Subcutaneous abdominal adipose tissue (tissue), 5 donors: ENCODE data around the gene H1-8.

Experiments used
- H3K27ac ChIP-seq: one replicate; pipeline ENCODE4 v1.7.0; 2013; ENCODE audit warnings: low read depth, mild to moderate bottlenecking, inconsistent platforms, low read length, moderate library complexity
- H3K27me3 ChIP-seq, 5 donors: one replicate each; pipeline ENCODE4 v1.7.0; 2013; ENCODE audit warnings: low read length in 5 of 5, inconsistent platforms in 1 of 5; ENCODE audit not compliant: control insufficient read depth in 5 of 5, insufficient read depth in 4 of 5
- H3K36me3 ChIP-seq, 5 donors: one replicate each; pipeline ENCODE4 v1.7.0; 2013; ENCODE audit warnings: low read length in 5 of 5; ENCODE audit not compliant: control insufficient read depth in 5 of 5, insufficient read depth in 5 of 5
- H3K4me1 ChIP-seq, 5 donors: one replicate each; pipeline ENCODE4 v1.7.0; 2013; ENCODE audit warnings: low read length in 5 of 5, mild to moderate bottlenecking in 3 of 5, moderate library complexity in 1 of 5; ENCODE audit not compliant: control insufficient read depth in 5 of 5, insufficient read depth in 5 of 5
- H3K4me3 ChIP-seq, 5 donors: one replicate each; pipeline ENCODE4 v1.7.0; 2013; ENCODE audit warnings: low read length in 5 of 5, low read depth in 1 of 5
- H3K9ac ChIP-seq, 5 donors: one replicate each; pipeline ENCODE4 v1.7.0; 2013; ENCODE audit warnings: low read length in 5 of 5, mild to moderate bottlenecking in 4 of 5, moderate library complexity in 3 of 5
- H3K9me3 ChIP-seq, 5 donors: one replicate each; pipeline ENCODE4 v1.7.0; 2013; ENCODE audit warnings: low read length in 5 of 5; ENCODE audit not compliant: control insufficient read depth in 5 of 5
- donor health status: healthy.
- donor health status: healthy.
- donor health status: healthy.
- donor health status: healthy.
- donor health status: healthy.

H1-8 gene

DNA sequence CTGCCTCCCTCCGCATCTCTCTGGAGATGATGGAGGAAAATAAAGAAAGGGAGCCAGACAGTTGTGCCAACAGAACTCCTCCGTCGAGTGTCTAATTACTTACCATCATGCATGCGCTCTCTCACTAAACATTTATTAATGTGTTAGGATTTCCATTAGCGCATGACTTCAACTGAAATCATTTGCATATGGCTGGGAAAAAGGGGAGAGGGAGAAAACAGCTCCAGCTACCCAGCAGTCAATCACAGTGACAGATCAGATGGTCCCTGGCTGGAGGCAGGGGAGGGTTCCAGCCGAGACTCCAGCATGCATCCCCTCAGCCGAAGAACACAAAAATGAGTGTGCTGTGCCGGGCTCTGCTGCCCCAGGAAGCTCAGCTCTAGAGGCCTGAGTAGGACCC lies 21.4 kb upstream of the H1-8 start:
- Histone ChIP-seq H3K27ac (no peak overlapping the region), H3K9ac (no peak overlapping the region), H3K36me3 (peaks cover 0 to 33% (median 26%) of the 10 kb centered on the region in 5 donors), H3K4me3 (no peak overlapping the region), H3K9me3 (no peaks in the 10 kb centered on the region), H3K27me3 (no peaks in the 10 kb centered on the region), H3K4me1 (peaks cover 0 to 8% (median 4%) of the 10 kb centered on the region in 5 donors)

DNA sequence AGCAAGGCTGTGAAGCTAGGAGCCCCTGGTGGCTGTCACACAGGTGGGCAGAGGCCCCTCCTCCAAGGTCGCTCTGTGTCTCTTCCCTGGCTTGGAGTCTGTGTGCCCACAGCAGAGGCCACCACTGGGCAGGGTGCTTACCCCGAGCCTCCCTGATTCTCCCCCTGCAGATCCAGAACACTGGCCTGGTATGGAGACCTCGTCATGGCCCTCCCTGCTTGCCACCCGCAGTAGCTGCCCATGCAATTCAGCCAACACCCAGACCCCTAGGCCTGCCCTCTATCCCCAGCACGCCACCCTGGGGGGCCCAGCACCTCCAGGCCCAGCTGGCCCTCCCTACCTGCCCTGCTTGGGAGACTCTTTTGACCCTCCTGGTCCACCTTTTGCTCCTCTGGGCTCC lies 20.0 kb upstream of the H1-8 start:
- no peaks in the 10 kb centered on the region for H3K9me3 ChIP-seq
- no peak overlapping the region for H3K4me3 ChIP-seq
- no peak overlapping the region for H3K9ac ChIP-seq
- H3K4me1 ChIP-seq: peaks cover 0 to 9% (median 4%) of the 10 kb centered on the region in 5 donors
- no peaks in the 10 kb centered on the region for H3K27me3 ChIP-seq
- peaks cover 0 to 20% (median 12%) of the 10 kb centered on the region in 5 donors for H3K36me3 ChIP-seq
- no peak overlapping the region for H3K27ac ChIP-seq

DNA sequence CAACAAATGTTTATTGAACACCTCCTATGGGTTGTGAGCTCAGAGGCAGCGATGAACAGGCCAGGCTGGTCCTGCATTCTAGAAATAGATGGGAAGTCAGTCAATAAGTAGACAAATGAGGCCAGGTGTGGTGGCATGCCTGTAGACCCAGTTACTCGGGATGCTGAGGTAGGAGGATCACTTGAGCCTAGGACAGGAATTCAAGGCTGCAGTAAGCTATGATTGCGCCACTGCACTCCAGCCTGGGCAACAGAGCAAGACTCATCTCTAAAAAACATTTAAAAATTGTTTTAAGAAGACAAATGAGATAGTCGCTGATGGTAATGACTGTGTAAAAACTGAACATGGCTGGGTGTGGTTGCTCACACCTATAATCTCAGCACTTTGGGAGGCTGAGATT lies 18.9 kb upstream of the H1-8 start:
- Histone ChIP-seq H3K4me1 (peaks cover 0 to 9% (median 0%) of the 10 kb centered on the region in 5 donors), H3K9me3 (no peaks in the 10 kb centered on the region), H3K27ac (no peak overlapping the region), H3K27me3 (no peaks in the 10 kb centered on the region), H3K4me3 (no peak overlapping the region), H3K36me3 (peaks cover 0 to 10% (median 8%) of the 10 kb centered on the region in 5 donors), H3K9ac (no peak overlapping the region)

DNA sequence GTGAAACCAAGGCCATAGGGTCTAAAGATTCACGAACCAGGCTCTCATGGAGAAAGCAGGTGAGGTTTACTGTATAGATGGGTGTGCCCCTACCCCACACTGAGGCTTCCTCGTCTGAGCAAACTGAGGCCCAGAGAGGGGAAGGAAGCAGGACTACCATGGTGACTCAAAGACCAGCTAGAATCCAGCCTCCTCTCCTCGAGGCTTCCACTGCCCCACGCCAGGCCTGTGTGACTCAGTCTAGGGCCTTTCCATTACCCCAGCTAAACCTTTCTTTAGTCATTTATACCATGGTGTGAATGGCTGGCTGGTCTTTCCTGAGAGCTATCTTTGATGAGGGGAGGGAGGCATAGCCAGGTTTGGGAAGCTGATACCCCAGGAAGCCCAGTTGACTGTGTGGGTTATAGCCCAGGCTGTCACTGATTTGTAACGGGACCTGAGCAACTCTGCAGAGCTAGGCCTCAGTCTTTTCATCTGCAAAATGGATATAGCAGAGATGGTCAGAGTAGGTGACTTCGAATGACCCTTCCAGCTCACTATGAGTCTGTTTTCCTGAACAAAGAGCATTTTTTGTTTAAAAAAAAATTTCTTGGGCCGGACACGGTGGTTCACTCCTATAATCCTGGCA lies 17.5 kb upstream of the H1-8 start:
- H3K4me3 ChIP-seq: no peak overlapping the region
- H3K36me3 ChIP-seq: no peaks in the 10 kb centered on the region
- no peak overlapping the region for H3K27ac ChIP-seq
- no peaks in the 10 kb centered on the region for H3K9me3 ChIP-seq
- H3K27me3 ChIP-seq: no peaks in the 10 kb centered on the region
- H3K9ac ChIP-seq: no peak overlapping the region
- peaks cover 5 to 23% (median 12%) of the 10 kb centered on the region in 5 donors for H3K4me1 ChIP-seq

DNA sequence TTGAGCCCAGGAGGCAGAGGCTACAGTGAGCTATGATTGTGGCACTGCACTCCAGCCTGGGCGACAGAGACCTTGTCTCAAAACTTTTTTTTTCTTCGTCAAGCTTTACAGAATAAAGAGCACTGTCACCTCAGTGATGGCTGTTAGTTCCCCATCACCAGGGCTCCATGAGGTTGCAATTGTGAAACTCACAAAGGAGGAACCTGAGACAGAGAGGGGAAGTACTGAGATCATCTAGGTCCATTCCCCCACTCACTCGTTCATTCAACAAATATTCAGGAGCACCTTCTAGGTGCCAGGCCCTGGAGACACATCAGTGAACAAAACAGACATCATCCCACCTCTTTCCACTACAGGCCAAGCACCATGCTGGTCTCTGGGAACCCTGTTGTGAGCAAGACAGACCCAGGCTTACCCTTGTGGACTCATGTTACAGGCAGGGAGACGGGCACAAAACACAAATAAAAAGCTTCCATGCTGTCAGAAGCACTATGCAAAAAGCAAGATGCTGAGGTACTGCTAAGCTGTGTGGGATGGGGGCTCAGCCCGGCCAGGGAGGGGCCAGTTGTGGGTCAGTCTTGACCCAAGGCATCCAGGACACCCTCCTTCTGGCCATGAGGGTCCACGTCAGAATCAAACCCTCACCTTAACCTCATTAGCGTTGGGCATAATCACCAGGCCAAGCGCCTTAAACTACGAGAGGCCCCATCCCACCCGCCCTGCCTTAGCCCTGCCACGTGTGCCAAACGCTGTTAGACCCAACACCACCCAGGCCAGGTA lies 16.7 kb upstream of the H1-8 start:
- no peaks in the 10 kb centered on the region for H3K36me3 ChIP-seq
- no peak overlapping the region for H3K4me3 ChIP-seq
- H3K9ac ChIP-seq: no peak overlapping the region
- H3K4me1 ChIP-seq: peaks cover 7 to 31% (median 17%) of the 10 kb centered on the region in 5 donors
- no peak overlapping the region for H3K27ac ChIP-seq
- H3K27me3 ChIP-seq: no peaks in the 10 kb centered on the region
- no peaks in the 10 kb centered on the region for H3K9me3 ChIP-seq

DNA sequence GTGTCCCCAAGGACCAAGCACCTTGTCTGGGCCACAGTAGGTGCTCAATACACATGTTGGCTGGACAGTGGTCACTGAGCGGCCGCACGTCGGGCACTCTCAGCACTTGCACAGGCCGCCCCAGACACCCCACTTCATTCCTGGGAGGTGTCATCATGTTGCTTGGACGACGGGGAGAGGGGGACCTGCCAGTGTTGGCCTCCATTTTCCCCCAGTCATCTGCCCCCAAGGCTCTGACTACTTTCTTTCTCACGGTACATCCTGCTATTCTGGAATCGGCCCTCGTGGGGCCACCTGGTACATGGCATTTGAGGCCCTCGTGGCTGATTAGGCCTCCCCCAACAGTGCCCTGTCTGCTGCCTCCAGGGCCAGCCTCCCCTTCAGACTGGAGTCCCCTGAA lies 15.7 kb upstream of the H1-8 start:
- no peaks in the 10 kb centered on the region for H3K27me3 ChIP-seq
- H3K4me3 ChIP-seq: no peak overlapping the region
- no peak overlapping the region for H3K9ac ChIP-seq
- no peaks in the 10 kb centered on the region for H3K9me3 ChIP-seq
- peaks cover 7 to 32% (median 17%) of the 10 kb centered on the region in 5 donors for H3K4me1 ChIP-seq
- no peaks in the 10 kb centered on the region for H3K36me3 ChIP-seq
- H3K27ac ChIP-seq: no peak overlapping the region

DNA sequence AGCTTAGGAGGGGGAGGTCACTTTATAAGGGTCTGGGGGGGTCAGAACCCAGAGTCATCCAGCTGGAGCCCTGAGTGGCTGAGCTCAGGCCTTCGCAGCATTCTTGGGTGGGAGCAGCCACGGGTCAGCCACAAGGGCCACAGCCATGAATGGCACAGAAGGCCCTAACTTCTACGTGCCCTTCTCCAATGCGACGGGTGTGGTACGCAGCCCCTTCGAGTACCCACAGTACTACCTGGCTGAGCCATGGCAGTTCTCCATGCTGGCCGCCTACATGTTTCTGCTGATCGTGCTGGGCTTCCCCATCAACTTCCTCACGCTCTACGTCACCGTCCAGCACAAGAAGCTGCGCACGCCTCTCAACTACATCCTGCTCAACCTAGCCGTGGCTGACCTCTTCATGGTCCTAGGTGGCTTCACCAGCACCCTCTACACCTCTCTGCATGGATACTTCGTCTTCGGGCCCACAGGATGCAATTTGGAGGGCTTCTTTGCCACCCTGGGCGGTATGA lies 14.3 kb upstream of the H1-8 start, which contains the start of gene RHO:
Gene RHO, plus strand, starts transcription at position 51 of the 512 bp plus-strand sequence. Its CDS starts 95 bp downstream, at position 146.
- no peaks in the 10 kb centered on the region for H3K9me3 ChIP-seq
- H3K4me3 ChIP-seq: no peak within 1 kb of the TSS
- H3K4me1 ChIP-seq: peaks cover 7 to 29% (median 17%) of the 10 kb centered on the region in 5 donors
- no peaks in the 10 kb centered on the region for H3K36me3 ChIP-seq
- no peak within 1 kb of the TSS for H3K9ac ChIP-seq
- H3K27ac ChIP-seq: no peak within 1 kb of the TSS
- H3K27me3 ChIP-seq: no peaks in the 10 kb centered on the region

DNA sequence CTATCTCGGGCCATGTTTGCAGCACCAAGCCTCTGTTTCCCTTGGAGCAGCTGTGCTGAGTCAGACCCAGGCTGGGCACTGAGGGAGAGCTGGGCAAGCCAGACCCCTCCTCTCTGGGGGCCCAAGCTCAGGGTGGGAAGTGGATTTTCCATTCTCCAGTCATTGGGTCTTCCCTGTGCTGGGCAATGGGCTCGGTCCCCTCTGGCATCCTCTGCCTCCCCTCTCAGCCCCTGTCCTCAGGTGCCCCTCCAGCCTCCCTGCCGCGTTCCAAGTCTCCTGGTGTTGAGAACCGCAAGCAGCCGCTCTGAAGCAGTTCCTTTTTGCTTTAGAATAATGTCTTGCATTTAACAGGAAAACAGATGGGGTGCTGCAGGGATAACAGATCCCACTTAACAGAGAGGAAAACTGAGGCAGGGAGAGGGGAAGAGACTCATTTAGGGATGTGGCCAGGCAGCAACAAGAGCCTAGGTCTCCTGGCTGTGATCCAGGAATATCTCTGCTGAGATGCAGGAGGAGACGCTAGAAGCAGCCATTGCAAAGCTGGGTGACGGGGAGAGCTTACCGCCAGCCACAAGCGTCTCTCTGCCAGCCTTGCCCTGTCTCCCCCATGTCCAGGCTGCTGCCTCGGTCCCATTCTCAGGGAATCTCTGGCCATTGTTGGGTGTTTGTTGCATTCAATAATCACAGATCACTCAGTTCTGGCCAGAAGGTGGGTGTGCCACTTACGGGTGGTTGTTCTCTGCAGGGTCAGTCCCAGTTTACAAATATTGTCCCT lies 13.4 kb upstream of the H1-8 start:
- peaks cover 7 to 29% (median 17%) of the 10 kb centered on the region in 5 donors for H3K4me1 ChIP-seq
- peak overlapping the region in 1 of 5 donors; percentile 24 for H3K4me3 ChIP-seq
- no peaks in the 10 kb centered on the region for H3K36me3 ChIP-seq
- H3K9ac ChIP-seq: no peak overlapping the region
- H3K9me3 ChIP-seq: no peaks in the 10 kb centered on the region
- H3K27me3 ChIP-seq: no peaks in the 10 kb centered on the region
- no peak overlapping the region for H3K27ac ChIP-seq

DNA sequence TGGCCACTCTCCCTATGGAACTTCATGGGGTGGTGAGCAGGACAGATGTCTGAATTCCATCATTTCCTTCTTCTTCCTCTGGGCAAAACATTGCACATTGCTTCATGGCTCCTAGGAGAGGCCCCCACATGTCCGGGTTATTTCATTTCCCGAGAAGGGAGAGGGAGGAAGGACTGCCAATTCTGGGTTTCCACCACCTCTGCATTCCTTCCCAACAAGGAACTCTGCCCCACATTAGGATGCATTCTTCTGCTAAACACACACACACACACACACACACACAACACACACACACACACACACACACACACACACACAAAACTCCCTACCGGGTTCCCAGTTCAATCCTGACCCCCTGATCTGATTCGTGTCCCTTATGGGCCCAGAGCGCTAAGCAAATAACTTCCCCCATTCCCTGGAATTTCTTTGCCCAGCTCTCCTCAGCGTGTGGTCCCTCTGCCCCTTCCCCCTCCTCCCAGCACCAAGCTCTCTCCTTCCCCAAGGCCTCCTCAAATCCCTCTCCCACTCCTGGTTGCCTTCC lies 12.7 kb upstream of the H1-8 start:
- H3K27ac ChIP-seq: no peak overlapping the region
- peak overlapping the region in 1 of 5 donors; percentile 24 for H3K4me3 ChIP-seq

More for the DNA sequence above, 12.7 kb upstream of the H1-8 start:
- peaks cover 7 to 29% (median 20%) of the 10 kb centered on the region in 5 donors for H3K4me1 ChIP-seq
- H3K27me3 ChIP-seq: no peaks in the 10 kb centered on the region
- no peak overlapping the region for H3K9ac ChIP-seq
- H3K9me3 ChIP-seq: no peaks in the 10 kb centered on the region
- H3K36me3 ChIP-seq: no peaks in the 10 kb centered on the region
